Chondrocyte (in vitro differentiated cells): Measurements from ENCODE around the gene ADAMTSL1. TPM values are rescaled to one million over a fixed set of nuclear protein-coding genes. Genes with fewer than 3 reads are reported as not detected.

ENCODE experiments used
- DNase-seq: peaks from one replicate; pipeline ENCODE4 v3.0.0; 2021; ENCODE audit warnings: mixed read lengths, low spot score
- H3K27ac Mint-ChIP-seq: one replicate; pipeline ENCODE4 v1.8.0; 2021; ENCODE audit warnings: mild to moderate bottlenecking, moderate library complexity, mixed read lengths; ENCODE audit not compliant: unreplicated experiment
- H3K27me3 Mint-ChIP-seq: 2 replicates; pipeline ENCODE4 v1.8.0; 2021; ENCODE audit warnings: low read depth, mixed read lengths
- H3K36me3 Mint-ChIP-seq: 2 replicates; pipeline ENCODE4 v1.8.0; 2021; ENCODE audit warnings: low read depth, mixed read lengths
- H3K4me1 Mint-ChIP-seq: 2 replicates; pipeline ENCODE4 v1.8.0; 2021; ENCODE audit warnings: low read depth, mild to moderate bottlenecking, mixed read lengths
- H3K4me3 Mint-ChIP-seq: one replicate; pipeline ENCODE4 v1.8.0; 2021; ENCODE audit warnings: mild to moderate bottlenecking, moderate library complexity, mixed read lengths; ENCODE audit not compliant: unreplicated experiment
- H3K9me3 Mint-ChIP-seq: 2 replicates; pipeline ENCODE4 v1.8.0; 2021; ENCODE audit warnings: low read depth, mixed read lengths
- total RNA-seq: library from RNA; stranded (reverse); gene quantifications from 3 replicates; pipeline ENCODE4 v1.2.1, GENCODE V29; 2021
- TF ChIP-seq, protein P1 (sequence below): fragments of 200-600 bp; sonication (generic); IDR thresholded peaks from 2 replicates; pipeline ENCODE4 v1.5.0; 2021; ENCODE audit warnings: antibody characterized with exemption, mild to moderate bottlenecking, moderate library complexity

ADAMTSL1 gene
- total RNA-seq, 1 donor from 2014 or later: 1.0 TPM

GRCh38 chr9:18699764-18700163, 225.8 kb downstream of the ADAMTSL1 start:
- H3K36me3 Mint-ChIP-seq: peaks cover 3% of the 10 kb centered on the region
- no peak for DNase-seq
- TF ChIP-seq, protein P1, sequence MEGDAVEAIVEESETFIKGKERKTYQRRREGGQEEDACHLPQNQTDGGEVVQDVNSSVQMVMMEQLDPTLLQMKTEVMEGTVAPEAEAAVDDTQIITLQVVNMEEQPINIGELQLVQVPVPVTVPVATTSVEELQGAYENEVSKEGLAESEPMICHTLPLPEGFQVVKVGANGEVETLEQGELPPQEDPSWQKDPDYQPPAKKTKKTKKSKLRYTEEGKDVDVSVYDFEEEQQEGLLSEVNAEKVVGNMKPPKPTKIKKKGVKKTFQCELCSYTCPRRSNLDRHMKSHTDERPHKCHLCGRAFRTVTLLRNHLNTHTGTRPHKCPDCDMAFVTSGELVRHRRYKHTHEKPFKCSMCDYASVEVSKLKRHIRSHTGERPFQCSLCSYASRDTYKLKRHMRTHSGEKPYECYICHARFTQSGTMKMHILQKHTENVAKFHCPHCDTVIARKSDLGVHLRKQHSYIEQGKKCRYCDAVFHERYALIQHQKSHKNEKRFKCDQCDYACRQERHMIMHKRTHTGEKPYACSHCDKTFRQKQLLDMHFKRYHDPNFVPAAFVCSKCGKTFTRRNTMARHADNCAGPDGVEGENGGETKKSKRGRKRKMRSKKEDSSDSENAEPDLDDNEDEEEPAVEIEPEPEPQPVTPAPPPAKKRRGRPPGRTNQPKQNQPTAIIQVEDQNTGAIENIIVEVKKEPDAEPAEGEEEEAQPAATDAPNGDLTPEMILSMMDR: no peak
- no peaks in the 10 kb centered on the region for H3K27me3 Mint-ChIP-seq
- no peak overlapping the region for H3K4me3 Mint-ChIP-seq
- H3K4me1 Mint-ChIP-seq: no peaks in the 10 kb centered on the region
- H3K9me3 Mint-ChIP-seq: peaks cover 18% of the 10 kb centered on the region
- H3K27ac Mint-ChIP-seq: no peak overlapping the region

- TF ChIP-seq, protein P1: no peak
- Mint-ChIP-seq H3K4me3 (no peak overlapping the region), H3K27ac (no peak overlapping the region), H3K9me3 (peaks cover 12% of the 10 kb centered on the region), H3K27me3 (no peaks in the 10 kb centered on the region), H3K36me3 (peaks cover 1% of the 10 kb centered on the region), H3K4me1 (peaks cover 2% of the 10 kb centered on the region)
- no peak for DNase-seq
These were observed 226.8 kb downstream of the ADAMTSL1 start for GRCh38 chr9:18700714-18701113.

- DNase-seq: no peak
- Mint-ChIP-seq H3K36me3 (peaks cover 1% of the 10 kb centered on the region), H3K27ac (no peak overlapping the region), H3K27me3 (no peaks in the 10 kb centered on the region), H3K4me3 (no peak overlapping the region), H3K4me1 (peaks cover 3% of the 10 kb centered on the region), H3K9me3 (peaks cover 5% of the 10 kb centered on the region)
- TF ChIP-seq, protein P1: no peak
These were observed 229.4 kb downstream of the ADAMTSL1 start for GRCh38 chr9:18703151-18703900.

DNA sequence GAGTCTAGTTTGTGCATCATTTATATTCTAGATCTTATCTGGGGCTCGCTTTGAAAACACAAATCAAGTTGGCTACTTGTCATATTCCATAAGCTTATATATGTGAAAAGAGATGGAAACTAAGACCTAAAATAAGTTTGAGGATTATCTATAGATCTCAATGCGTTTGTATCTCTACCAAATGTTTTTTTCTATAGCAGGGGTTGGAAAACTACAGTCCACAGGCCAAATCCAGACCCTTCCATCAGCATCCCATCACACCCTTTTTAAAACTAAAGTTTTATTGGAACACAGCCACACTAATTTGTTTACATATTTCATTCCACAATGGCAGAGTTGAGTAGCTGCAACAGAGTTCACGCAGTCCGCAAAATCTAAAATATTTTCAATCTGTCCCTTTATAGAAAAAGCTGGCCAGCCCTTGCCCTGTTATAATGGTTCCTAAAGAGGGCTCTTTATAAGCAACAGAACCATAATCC, 230.0 kb downstream of the ADAMTSL1 start:
- TF ChIP-seq, protein P1: no peak
- no peak overlapping the region for H3K27ac Mint-ChIP-seq

DNA sequence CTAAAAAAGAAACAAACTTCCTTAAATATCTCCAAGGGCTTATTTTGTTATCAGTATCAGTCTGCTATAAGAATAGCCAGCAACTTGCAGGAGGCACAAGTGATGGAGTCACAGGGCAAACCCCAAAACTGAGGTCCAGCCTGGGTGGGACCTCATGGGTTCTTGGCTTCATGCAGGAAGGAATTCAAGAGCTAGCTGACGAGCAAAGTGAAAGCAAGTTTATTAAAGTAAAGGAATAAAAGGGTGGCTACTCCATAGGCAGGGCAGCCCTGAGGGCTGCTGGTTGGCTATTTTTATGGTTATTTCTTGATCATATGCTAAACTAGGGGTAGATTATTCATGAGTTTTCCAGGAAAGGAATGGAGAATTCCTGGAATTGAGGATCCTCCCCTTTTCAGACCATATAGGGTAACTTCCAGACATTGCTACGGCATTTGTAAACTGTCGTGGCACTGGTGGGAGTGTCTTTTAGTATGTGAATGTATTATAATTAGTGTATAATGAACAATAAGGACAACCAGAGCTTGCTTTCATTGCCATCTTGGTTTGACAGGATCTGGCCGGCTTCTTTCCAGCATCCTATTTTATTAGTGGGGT, 231.9 kb downstream of the ADAMTSL1 start:
- DNase-seq: no peak
- Mint-ChIP-seq H3K9me3 (peaks cover 8% of the 10 kb centered on the region), H3K4me3 (no peak overlapping the region), H3K4me1 (peaks cover 3% of the 10 kb centered on the region), H3K27ac (no peak overlapping the region), H3K27me3 (no peaks in the 10 kb centered on the region), H3K36me3 (peaks cover 1% of the 10 kb centered on the region)
- TF ChIP-seq, protein P1: no peak

More for the DNA sequence above, 230.0 kb downstream of the ADAMTSL1 start:
- no peaks in the 10 kb centered on the region for H3K27me3 Mint-ChIP-seq
- no peak for DNase-seq
- H3K4me3 Mint-ChIP-seq: no peak overlapping the region
- peaks cover 3% of the 10 kb centered on the region for H3K4me1 Mint-ChIP-seq
- peaks cover 5% of the 10 kb centered on the region for H3K9me3 Mint-ChIP-seq
- H3K36me3 Mint-ChIP-seq: peaks cover 1% of the 10 kb centered on the region
